IPS-NIHi7 (cell line): ENCODE measurements around the gene DRD4.
"Not testable (repeated sequence)": the region's sequence is repeated elsewhere in the genome, so short reads cannot be mapped to it uniquely, and the experiment has no call there.

Source experiments
- DNase-seq: peaks from one replicate; pipeline ENCODE4 v3.0.0; 2012; ENCODE audit warnings: mixed read lengths; ENCODE audit errors: extremely low spot score

DRD4 gene

GRCh38 chr11:678297-678696 lies 41.2 kb downstream of the DRD4 start:
- DNase-seq, result no peak

GRCh38 chr11:679271-680207 lies 42.5 kb downstream of the DRD4 start:
- DNase-seq, result no peak

- no peak for DNase-seq
Observed at GRCh38 chr11:680476-680875, 43.4 kb downstream of the DRD4 start.

- DNase-seq, result no peak
Observed at GRCh38 chr11:680970-681369, 43.9 kb downstream of the DRD4 start.

GRCh38 chr11:686451-687243 lies 49.6 kb downstream of the DRD4 start:
- DNase-seq, result no peak

GRCh38 chr11:687751-688150 lies 50.7 kb downstream of the DRD4 start:
- DNase-seq, result no peak

GRCh38 chr11:688681-689080 lies 51.6 kb downstream of the DRD4 start:
- DNase-seq, result no peak

GRCh38 chr11:689625-690024 lies 52.6 kb downstream of the DRD4 start:
- no peak for DNase-seq

GRCh38 chr11:690244-690643 lies 53.2 kb downstream of the DRD4 start:
- not testable (repeated sequence) for DNase-seq
